C1 segment of cervical spinal cord (tissue), 14 donors: ENCODE data around the gene TAAR2.
A peak's percentile ranks its signal among the peaks of the same experiment; 100 is the strongest.
"Not testable (repeated sequence)": the region's sequence is repeated elsewhere in the genome, so short reads cannot be mapped to it uniquely, and the experiment has no call there.

ENCODE experiments used
- DNase-seq, 14 donors: peaks; one replicate each; lab custom pipeline; 2025; lab: John Stamatoyannopoulos, UW

Gene TAAR2

DNA sequence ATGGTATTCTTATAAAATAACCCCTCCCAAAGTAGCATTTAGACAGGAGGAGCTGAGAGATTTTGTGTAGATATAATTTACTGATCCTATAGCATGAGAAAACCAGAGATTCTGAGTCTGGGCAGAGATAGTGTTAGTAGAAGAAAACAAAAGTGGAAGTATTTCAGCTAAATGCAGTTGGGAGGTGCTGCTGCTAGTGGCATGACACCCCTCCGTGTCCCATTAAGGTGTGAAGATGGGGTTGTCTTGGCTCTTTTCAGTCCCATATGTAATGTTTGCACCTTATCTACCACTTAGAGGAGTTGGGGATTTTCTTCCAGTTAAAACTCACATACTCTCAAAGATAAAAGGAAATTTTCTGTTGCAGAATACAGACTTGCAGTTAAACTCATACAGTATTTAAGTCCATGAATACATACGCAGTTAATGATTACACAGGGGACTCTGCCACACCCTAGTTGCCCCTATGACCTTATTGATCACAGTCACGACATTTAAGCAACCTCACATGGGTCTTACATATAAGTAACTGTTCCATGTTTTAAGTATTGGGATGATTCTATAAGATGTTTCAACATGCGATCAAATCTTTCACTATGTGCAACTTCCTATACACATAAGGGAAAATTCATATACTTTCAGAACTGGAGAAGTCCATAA is 11.5 kb downstream of the TAAR2 start:
- no peak for DNase-seq

DNA sequence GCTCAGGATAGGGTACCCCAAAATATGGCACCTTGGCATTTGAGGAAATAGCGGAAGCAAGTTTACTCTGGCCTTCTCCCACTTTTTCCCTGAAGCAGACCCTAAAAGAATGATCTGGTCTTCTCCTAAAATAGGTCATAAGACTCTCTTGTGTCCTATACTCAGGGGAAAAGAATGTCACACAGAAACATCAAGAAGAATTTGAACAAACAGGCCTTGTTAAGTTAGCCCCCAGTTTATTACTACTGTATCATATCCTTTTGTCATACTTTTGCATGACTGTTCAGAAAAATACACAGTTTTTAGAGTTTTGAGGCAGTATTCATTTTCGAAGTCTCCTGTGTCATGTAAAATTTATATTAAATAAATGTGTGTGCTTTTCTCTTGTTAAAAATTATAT is 12.5 kb downstream of the TAAR2 start:
- DNase-seq: no peak

DNA sequence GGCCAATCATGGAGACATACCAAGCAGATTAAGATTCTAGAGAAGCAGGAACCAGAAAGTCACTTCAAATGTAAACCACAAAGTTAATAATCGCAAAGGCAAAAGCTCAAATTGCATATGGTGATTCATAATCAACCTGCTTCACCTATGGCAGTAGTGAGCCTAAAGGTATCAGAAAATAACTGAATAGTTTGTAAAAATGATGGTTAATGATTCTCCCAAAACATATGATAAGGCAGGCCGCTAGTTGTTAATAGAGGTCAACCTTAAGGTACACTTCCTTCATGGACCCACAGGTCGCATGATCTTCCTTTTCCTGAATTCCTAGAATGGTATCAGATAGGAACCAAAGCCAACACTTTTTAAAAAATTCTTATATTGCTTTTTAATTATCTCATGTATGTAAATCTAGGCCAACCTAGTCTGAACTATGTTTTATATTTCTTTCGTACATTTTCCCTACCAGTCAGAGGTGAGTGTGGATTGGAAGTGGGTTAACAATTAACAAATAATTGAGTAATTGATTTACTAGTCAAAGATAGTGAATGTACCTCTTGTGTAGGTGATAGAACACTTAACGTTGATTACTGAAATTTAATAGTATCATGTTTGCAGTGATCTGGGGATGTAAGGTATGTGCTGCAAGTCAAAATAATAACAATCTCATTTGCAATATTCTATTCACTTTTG is 16.4 kb downstream of the TAAR2 start:
- no peak for DNase-seq

DNA sequence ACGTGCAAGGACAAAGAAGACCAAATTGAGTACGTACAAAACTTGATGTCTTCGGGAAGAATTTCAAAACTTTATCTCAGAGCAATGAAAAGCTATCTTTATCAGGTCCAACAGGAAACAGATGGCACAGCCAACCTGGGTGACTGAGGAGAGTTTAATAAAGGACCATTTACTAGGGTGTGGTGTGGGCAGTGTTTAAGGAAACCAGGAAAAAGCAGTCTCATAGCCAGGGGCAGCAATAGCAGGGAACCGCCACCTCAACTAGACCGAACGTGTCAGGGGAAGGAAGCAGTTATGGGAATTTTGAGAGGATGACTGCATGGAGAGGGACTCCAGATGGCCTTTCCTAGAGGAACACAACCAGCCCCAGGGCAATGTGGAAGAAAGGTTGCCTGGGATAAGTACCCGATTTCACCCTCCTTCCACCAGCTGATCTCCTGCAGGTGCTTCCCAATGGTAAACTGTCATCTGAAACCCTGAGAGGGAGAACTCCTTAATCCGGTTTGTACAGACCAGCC is 19.4 kb downstream of the TAAR2 start:
- DNase-seq: no peak

DNA sequence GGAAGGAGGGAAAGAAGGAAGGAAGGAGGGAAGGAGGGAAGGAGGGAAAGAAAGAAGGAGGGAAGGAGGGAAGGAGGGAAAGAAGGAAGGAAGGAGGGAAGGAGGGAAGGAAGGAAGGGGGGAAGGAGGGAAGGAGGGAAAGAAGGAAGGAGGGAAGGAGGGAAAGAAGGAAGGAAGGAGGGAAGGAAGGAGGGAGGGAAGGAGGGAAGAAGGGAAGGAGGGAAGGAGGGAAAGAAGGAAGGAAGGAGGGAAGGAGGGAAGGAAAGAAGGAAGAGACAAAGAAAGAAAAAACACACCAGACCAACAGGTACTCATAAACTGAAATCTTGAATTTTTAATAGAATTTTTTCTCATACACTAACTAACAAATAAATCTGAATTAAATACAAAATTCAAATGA is 23.2 kb downstream of the TAAR2 start:
- DNase-seq: not testable (repeated sequence)

DNA sequence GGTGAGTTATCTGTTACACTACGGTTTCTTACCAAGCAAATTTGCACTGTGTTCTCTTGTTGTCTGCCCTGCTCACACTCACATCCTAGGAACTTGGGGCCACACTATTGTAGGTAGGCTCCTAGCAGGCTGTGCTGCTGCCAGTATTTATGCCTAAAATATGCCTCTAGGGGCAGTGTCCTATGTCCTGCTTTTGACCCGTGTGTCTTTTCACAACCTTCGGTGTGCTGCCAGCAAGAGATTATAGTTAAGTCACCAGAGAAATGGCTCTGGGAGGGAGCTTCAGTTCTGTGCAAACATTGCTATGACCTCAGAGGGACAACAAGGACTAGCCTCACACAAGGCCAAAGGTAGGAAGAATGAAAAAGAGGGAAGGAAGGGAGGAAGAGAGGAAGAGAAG is 25.6 kb downstream of the TAAR2 start:
- DNase-seq: no peak

DNA sequence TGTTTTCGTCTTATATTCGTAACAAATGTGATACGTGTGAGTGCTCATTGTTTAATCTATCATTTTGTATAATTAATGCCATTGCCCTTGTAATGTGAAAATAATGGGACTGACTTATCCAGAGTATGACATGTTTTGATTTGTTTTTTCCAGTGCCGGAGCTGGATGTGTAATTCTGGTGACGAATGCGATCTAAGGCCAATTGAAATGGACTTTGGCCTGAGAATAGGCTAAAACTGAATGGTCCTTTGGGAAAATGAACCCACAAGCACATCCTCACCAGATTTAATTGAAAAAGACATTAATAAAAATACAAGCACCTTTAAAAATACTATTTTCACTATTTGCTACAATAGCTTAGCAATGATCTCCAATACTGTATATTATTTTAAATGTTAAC is 27.9 kb downstream of the TAAR2 start:
- no peak for DNase-seq

DNA sequence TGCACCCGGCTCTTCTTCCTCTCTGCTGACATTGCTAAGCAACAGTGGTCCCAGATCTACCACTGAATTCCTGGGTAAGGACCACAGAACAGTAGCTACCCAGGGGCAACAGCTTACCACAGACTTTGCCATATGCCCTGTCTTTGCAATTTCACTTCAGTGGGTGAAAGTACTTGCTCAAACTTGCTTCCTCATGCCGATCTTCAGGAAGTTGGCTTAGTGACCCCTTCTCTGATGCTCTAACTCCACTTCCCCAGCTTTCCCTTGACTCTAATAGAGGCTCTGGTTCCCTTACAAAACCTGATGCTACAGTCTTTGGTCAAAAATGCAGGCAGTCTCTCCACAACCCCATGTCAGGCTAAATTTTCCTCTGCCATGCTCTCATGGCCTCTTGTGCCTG is 31.2 kb downstream of the TAAR2 start:
- no peak for DNase-seq

DNA sequence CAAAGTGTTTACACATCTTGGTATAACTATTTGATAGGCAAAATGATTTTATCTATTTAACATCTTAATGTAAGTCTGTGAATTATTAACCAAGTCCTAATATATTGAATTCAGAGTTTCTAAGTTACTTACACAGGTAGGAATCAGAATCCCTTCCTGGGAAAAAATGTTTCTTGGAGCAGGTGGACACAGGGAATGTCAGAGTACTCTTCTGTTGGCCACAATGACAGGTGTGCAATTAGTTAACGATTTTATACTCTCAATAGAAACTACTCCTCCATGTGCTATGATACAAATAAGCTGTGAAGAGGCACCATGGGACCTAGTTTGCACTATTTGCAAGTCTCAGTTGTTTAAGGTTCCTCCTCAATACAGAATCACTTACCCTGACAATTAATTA is 33.7 kb downstream of the TAAR2 start:
- no peak for DNase-seq

DNA sequence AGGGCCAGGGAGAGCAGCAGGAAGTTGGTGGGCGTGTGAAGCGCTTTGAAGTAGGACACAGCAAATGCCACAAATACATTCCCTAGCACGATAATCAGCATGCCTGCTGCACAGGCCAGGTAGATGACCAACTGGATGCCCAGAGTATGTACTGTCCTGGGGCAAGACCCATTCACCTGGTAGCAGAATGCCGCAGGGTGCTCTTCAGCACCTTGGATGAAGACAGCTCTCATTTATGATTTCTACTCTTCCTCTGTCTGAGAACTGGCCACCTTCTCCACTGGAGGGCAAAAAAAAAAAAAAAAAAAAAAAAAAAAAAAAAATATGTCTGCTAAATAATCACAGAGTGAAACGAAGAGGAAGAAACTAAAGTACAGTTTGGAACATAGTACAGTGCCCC is 34.6 kb downstream of the TAAR2 start, which contains the start of gene TAAR5:
Gene TAAR5 (minus strand): TSS at position 288 of the 400 bp plus-strand sequence. CDS start 55 bp downstream, at position 233.
- DNase-seq: no peak

DNA sequence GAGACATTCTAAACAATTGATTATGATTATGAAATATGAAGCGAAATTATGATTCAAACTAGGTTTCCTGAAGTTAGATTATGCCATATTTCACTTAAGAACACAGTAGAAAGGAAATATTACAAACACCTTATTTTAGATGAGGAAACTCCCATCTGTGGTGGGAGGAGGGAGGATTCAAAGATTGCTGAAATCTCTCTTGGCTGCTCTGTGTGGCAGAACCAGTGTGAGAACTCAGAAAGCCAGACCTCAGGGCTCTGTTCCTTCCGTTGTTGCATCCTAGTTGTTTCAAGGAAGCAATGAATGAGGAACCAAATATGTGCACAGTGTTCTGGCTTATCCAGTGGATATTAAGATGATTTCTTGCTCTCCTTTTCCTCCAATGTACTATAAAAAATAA is 36.7 kb downstream of the TAAR2 start:
- DNase-seq: no peak

DNA sequence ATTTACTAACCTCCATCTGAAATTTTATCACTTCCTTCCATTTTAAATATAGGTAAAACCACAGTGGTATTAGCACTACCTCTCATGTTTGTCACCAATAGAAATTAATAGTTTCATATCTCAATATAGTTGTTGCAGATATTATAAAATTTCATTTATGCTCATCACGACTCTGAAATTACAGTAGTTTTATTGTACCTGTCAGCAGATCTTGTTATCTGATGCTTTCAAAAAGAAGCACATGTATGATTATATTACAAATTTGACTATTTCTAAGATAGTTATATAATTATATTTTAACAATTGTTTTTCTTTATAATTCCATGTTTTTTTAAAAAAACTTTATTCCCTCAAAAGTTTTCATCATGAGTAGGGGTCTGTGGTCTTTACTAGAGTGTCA is 39.4 kb downstream of the TAAR2 start:
- DNase-seq: no peak

DNA sequence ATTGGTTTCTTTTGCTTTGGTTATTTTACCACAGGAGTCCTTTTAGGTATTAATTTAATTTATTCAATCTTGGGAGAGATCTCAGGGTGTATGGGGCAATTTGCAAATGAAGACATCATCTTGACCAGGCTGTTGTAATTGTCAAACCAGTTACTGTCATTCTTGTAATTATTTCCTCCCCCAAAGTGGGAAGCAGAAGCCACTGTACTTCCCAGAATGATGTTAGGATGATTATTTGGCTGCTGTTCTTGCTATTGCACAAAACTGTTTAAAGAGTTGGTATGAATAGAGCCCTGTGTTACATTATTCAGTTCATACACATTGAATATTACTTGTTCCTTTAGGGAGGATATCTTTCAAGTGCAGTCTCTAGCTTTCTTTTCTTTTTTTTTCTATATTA is 52.3 kb downstream of the TAAR2 start:
- DNase-seq: no peak

DNA sequence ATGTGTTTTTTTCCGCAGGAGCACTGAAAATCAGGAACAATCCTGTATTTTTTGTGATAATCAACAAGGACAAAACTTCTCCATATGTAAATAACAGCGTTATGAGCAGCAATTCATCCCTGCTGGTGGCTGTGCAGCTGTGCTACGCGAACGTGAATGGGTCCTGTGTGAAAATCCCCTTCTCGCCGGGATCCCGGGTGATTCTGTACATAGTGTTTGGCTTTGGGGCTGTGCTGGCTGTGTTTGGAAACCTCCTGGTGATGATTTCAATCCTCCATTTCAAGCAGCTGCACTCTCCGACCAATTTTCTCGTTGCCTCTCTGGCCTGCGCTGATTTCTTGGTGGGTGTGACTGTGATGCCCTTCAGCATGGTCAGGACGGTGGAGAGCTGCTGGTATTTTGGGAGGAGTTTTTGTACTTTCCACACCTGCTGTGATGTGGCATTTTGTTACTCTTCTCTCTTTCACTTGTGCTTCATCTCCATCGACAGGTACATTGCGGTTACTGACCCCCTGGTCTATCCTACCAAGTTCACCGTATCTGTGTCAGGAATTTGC is 53.8 kb downstream of the TAAR2 start, which contains the start of gene TAAR6:
Gene TAAR6 (plus strand): TSS at position 102 of the 557 bp plus-strand sequence. CDS start 0 bp downstream, at position 102.
- peak in 8 of 14 donors; percentile 3 to 55 (median 22) for DNase-seq

DNA sequence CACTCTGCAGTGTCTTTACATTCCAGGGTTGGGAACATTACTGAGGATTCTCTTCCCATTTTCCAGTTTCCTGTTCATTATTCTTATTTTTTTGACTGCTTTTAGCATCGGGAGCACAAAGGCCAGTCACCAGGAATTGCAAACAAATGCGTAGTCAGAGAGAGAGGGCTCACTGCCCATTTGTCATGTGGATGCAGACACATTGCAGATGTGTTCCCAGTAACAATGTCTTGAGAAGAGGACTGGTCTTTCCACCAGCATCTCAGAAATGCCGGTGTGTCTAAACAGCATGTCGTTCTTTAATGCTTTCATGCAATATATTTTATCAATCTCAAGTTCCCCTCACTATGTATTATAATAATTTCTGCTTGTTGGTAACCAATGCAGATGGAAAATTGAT is 54.9 kb downstream of the TAAR2 start:
- DNase-seq: peak in 9 of 14 donors; percentile 4 to 46 (median 22)

DNA sequence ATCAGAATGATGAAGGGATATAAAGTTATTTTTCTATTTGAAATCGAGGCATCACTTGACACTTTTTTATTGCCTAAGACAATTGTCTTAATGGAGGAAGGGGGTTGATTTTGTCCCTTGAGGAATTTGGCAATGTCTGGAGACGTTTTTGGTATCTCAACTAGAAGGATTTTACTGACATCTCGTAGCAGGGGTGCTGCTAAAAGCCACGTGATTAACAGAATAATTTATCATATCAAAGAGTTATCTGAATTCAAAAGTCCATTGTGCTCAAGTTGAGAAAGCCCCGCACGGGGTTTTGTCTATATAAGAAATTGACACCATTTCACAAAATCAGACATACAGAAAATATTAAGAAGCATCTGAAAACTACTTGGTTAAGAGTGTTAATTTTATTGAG is 55.5 kb downstream of the TAAR2 start:
- no peak for DNase-seq

DNA sequence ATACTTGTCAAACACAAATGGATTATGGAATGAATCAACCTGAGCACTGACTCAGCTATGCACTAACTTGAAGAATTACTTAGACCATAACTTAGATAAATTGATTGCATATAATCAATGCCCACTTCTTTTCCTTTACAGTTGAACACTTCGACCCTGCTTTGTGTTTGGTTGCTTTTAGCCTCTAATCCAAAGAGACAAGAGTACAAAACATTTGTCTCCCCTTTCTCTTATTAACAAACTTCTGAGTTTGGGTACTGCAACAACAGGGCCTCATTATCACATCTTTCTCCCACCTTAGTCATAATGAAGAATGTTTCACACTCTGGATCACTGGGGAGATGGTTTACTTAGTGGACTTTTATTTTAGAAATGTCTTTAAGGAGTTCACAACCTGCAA is 56.5 kb downstream of the TAAR2 start:
- DNase-seq: no peak
